ENCODE data around the gene CADPS.

Gene CADPS

GRCh38 chr3:62368705-62369475 lies 506.3 kb downstream of the CADPS start:
- Histone ChIP-seq H3K27me3 (ENCODE audit: insufficient read depth, low read length) (peaks cover 97% of the 10 kb centered on the region), H3K36me3 (ENCODE audit: insufficient read depth, low read length) (no peaks in the 10 kb centered on the region), H3K4me1 (ENCODE audit: insufficient read depth, low read length) (no peaks in the 10 kb centered on the region), H3K4me3 (ENCODE audit: low read length) (no peak overlapping the region), H2AFZ (ENCODE audit: low read depth, low read length) (no peak overlapping the region), H3K9me3 (ENCODE audit: low read length) (no peaks in the 10 kb centered on the region)

- Histone ChIP-seq H3K4me3 (ENCODE audit: low read length) (no peak overlapping the region), H3K9me3 (ENCODE audit: low read length) (no peaks in the 10 kb centered on the region), H3K36me3 (ENCODE audit: insufficient read depth, low read length) (no peaks in the 10 kb centered on the region), H2AFZ (ENCODE audit: low read depth, low read length) (no peak overlapping the region), H3K4me1 (ENCODE audit: insufficient read depth, low read length) (no peaks in the 10 kb centered on the region), H3K27me3 (ENCODE audit: insufficient read depth, low read length) (peaks cover 96% of the 10 kb centered on the region)
Observed at GRCh38 chr3:62368290-62368704, 506.9 kb downstream of the CADPS start.

DNA sequence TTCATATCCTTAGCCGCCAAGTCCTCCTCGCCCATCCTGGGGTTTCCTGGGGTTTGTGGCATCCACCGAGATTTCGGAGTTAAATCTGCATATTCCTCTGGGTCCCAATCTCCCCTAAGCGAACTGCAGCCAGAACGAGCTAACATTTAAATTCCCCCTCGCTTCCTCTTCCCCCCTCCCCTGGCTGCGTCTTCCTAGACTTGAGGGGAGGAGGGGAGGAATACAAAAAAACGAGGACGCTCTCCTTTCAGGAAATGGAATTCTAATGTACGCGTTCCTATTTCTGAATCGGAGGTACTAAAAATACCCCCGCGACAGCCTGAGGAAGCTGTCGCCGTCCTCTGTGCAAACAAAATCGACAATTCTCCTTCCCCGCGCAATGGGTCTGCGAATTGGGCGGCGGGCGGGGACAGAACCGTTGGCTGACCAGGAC lies 507.4 kb downstream of the CADPS start:
- Histone ChIP-seq H3K9me3 (ENCODE audit: low read length) (no peaks in the 10 kb centered on the region), H3K27me3 (ENCODE audit: insufficient read depth, low read length) (peaks cover 96% of the 10 kb centered on the region), H3K4me3 (ENCODE audit: low read length) (no peak overlapping the region), H2AFZ (ENCODE audit: low read depth, low read length) (no peak overlapping the region), H3K4me1 (ENCODE audit: insufficient read depth, low read length) (no peaks in the 10 kb centered on the region), H3K36me3 (ENCODE audit: insufficient read depth, low read length) (no peaks in the 10 kb centered on the region)

GRCh38 chr3:62366126-62366484 lies 509.1 kb downstream of the CADPS start:
- Histone ChIP-seq H3K4me3 (ENCODE audit: low read length) (no peak overlapping the region), H3K36me3 (ENCODE audit: insufficient read depth, low read length) (no peaks in the 10 kb centered on the region), H3K27me3 (ENCODE audit: insufficient read depth, low read length) (peaks cover 89% of the 10 kb centered on the region), H3K4me1 (ENCODE audit: insufficient read depth, low read length) (no peaks in the 10 kb centered on the region), H2AFZ (ENCODE audit: low read depth, low read length) (no peak overlapping the region), H3K9me3 (ENCODE audit: low read length) (no peaks in the 10 kb centered on the region)

- no peaks in the 10 kb centered on the region for H3K36me3 ChIP-seq (ENCODE audit: insufficient read depth, low read length)
- H3K4me3 ChIP-seq (ENCODE audit: low read length): no peak overlapping the region
- no peak overlapping the region for H2AFZ ChIP-seq (ENCODE audit: low read depth, low read length)
- H3K27me3 ChIP-seq (ENCODE audit: insufficient read depth, low read length): peaks cover 89% of the 10 kb centered on the region
- no peaks in the 10 kb centered on the region for H3K9me3 ChIP-seq (ENCODE audit: low read length)
- no peaks in the 10 kb centered on the region for H3K4me1 ChIP-seq (ENCODE audit: insufficient read depth, low read length)
Observed at GRCh38 chr3:62365391-62366125, 509.7 kb downstream of the CADPS start.

- Histone ChIP-seq H3K4me3 (ENCODE audit: low read length) (no peak overlapping the region), H2AFZ (ENCODE audit: low read depth, low read length) (no peak overlapping the region)
Observed at GRCh38 chr3:62364191-62364590, 511.0 kb downstream of the CADPS start.

GRCh38 chr3:62363275-62363674 lies 511.9 kb downstream of the CADPS start:
- no peaks in the 10 kb centered on the region for H3K4me1 ChIP-seq (ENCODE audit: insufficient read depth, low read length)
- H3K27me3 ChIP-seq (ENCODE audit: insufficient read depth, low read length): peaks cover 85% of the 10 kb centered on the region

More at GRCh38 chr3:62364191-62364590, 511.0 kb downstream of the CADPS start:
- Histone ChIP-seq H3K36me3 (ENCODE audit: insufficient read depth, low read length) (no peaks in the 10 kb centered on the region), H3K4me1 (ENCODE audit: insufficient read depth, low read length) (no peaks in the 10 kb centered on the region), H3K9me3 (ENCODE audit: low read length) (no peaks in the 10 kb centered on the region), H3K27me3 (ENCODE audit: insufficient read depth, low read length) (peaks cover 88% of the 10 kb centered on the region)

DNA sequence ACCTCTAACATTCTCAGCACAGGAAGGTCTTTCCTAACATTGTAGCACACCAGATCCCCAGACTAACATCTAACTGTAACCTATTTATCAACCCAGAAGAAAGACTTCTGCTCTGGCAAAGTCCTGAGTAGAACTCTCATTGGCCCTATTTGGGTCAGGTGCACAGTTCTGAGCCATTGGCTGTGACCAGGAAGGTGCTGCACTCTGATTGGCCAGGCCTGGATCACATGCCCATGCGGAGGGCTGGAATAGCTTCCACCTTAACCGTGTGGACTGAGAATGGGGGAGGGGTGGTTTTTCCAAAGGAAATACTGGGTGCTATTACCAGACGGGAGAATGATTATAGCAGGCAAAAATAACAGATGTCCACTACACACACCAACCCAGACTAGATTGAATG lies 513.4 kb downstream of the CADPS start:
- H3K4me1 ChIP-seq (ENCODE audit: insufficient read depth, low read length): no peaks in the 10 kb centered on the region
- H3K4me3 ChIP-seq (ENCODE audit: low read length): no peak overlapping the region
- H2AFZ ChIP-seq (ENCODE audit: low read depth, low read length): no peak overlapping the region
- no peaks in the 10 kb centered on the region for H3K36me3 ChIP-seq (ENCODE audit: insufficient read depth, low read length)
- peaks cover 76% of the 10 kb centered on the region for H3K27me3 ChIP-seq (ENCODE audit: insufficient read depth, low read length)
- no peaks in the 10 kb centered on the region for H3K9me3 ChIP-seq (ENCODE audit: low read length)

More at GRCh38 chr3:62363275-62363674, 511.9 kb downstream of the CADPS start:
- Histone ChIP-seq H3K9me3 (ENCODE audit: low read length) (no peaks in the 10 kb centered on the region), H3K4me3 (ENCODE audit: low read length) (no peak overlapping the region), H2AFZ (ENCODE audit: low read depth, low read length) (no peak overlapping the region), H3K36me3 (ENCODE audit: insufficient read depth, low read length) (no peaks in the 10 kb centered on the region)

DNA sequence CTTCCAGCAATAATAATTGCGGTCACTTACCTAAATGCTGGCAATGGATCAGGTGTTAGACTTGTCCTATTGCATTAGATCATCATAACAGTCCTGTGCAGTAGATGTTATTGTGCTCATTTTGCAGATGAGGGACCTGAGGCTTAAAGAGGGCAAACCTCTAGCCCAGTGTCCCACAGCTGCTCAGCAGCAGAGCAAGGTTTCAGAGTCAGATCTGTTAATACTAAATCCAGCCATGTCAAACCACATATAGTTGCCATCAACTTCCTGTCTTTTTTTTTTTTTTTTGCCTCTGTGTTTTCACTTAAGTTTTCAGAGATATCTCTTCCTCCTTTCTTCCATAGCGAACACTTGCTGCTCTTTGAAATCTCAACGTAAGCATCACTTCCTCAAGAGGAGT lies 514.0 kb downstream of the CADPS start:
- Histone ChIP-seq H3K36me3 (ENCODE audit: insufficient read depth, low read length) (no peaks in the 10 kb centered on the region), H3K27me3 (ENCODE audit: insufficient read depth, low read length) (peaks cover 77% of the 10 kb centered on the region), H3K4me3 (ENCODE audit: low read length) (no peak overlapping the region), H2AFZ (ENCODE audit: low read depth, low read length) (no peak overlapping the region), H3K9me3 (ENCODE audit: low read length) (no peaks in the 10 kb centered on the region), H3K4me1 (ENCODE audit: insufficient read depth, low read length) (no peaks in the 10 kb centered on the region)

DNA sequence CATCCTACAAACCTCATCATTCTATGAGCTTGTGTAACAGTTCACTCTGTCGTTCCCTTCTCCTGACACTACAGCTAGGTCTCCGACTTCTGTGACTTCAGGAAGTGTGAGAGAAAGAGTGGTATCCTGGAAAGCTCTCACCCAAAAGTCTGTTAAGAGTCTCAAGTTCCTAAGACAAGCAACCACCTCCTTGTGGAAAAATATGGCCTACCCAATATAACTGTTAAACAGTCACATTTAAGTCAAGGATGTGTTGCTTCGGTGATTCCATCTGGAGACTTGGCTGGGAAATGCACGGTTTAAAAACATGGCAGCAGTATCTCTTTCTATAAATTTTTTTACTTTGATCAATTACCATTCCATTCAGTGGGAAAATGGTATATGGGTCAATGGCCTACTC lies 515.7 kb downstream of the CADPS start:
- Histone ChIP-seq H3K36me3 (ENCODE audit: insufficient read depth, low read length) (no peaks in the 10 kb centered on the region), H3K4me1 (ENCODE audit: insufficient read depth, low read length) (no peaks in the 10 kb centered on the region), H3K27me3 (ENCODE audit: insufficient read depth, low read length) (peaks cover 72% of the 10 kb centered on the region), H2AFZ (ENCODE audit: low read depth, low read length) (no peak overlapping the region), H3K9me3 (ENCODE audit: low read length) (no peaks in the 10 kb centered on the region), H3K4me3 (ENCODE audit: low read length) (no peak overlapping the region)

DNA sequence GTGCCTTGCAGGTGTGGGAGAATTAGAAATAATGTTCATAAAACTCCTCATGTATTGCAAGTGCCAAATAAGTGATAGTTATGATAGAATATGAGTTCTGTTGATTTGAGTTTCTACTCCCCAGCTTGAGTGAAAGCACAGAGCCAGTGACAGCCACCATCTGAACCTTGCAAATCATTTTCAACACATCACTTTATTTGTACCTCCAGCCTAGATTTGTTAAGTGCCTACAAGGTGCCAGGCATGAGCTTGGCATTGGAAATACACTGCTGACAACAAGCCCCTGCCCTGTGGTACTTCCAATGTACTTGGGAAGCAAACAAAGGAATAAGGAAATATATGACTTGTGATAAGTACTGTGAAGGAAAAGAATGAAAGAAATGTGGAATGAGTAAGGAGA lies 518.9 kb downstream of the CADPS start:
- Histone ChIP-seq H3K27me3 (ENCODE audit: insufficient read depth, low read length) (peaks cover 61% of the 10 kb centered on the region), H3K4me1 (ENCODE audit: insufficient read depth, low read length) (no peaks in the 10 kb centered on the region), H3K36me3 (ENCODE audit: insufficient read depth, low read length) (no peaks in the 10 kb centered on the region), H2AFZ (ENCODE audit: low read depth, low read length) (no peak overlapping the region), H3K4me3 (ENCODE audit: low read length) (no peak overlapping the region), H3K9me3 (ENCODE audit: low read length) (no peaks in the 10 kb centered on the region)

DNA sequence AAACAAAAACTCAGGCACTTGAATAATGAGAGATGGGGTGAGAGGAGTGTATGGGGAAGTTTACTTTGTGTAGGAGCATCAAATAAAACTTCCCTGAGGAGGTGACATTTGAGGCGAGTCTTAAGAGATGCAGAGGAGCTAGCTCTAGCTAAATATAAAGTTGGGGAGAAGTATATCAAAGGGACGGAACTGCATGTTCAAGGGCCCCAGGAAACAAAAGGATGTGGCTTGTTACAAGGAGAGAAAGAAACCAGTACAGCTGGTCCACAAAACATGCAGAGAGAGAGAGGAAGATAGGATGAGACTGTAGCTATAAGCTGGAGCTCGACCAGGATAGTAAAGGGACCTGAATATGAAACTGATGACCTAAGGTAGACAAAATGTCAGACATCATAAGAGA lies 519.5 kb downstream of the CADPS start:
- Histone ChIP-seq H3K9me3 (ENCODE audit: low read length) (no peaks in the 10 kb centered on the region), H3K4me1 (ENCODE audit: insufficient read depth, low read length) (no peaks in the 10 kb centered on the region), H3K4me3 (ENCODE audit: low read length) (no peak overlapping the region), H2AFZ (ENCODE audit: low read depth, low read length) (no peak overlapping the region), H3K27me3 (ENCODE audit: insufficient read depth, low read length) (peaks cover 58% of the 10 kb centered on the region), H3K36me3 (ENCODE audit: insufficient read depth, low read length) (no peaks in the 10 kb centered on the region)

Measured in neuron (in vitro differentiated cells).